ENCODE data around the gene SLC7A9.
"Not testable (repeated sequence)": the region's sequence is repeated elsewhere in the genome, so short reads cannot be mapped to it uniquely, and the experiment has no call there.

Gene SLC7A9

GRCh38 chr19:32862741-32863140, 6.8 kb downstream of the SLC7A9 start:
- no peak for DNase-seq

GRCh38 chr19:32862173-32862572, 7.4 kb downstream of the SLC7A9 start:
- DNase-seq, result no peak

GRCh38 chr19:32861596-32861995, 8.0 kb downstream of the SLC7A9 start:
- no peak for DNase-seq

- DNase-seq, result no peak
Observed at GRCh38 chr19:32859591-32859990, 10.0 kb downstream of the SLC7A9 start.

GRCh38 chr19:32858559-32858958, 11.0 kb downstream of the SLC7A9 start:
- DNase-seq, result no peak

- no peak for DNase-seq
Observed at GRCh38 chr19:32858155-32858554, 11.4 kb downstream of the SLC7A9 start.

- no peak for DNase-seq
Observed at GRCh38 chr19:32857584-32857983, 12.0 kb downstream of the SLC7A9 start.

GRCh38 chr19:32856818-32857217, 12.7 kb downstream of the SLC7A9 start:
- DNase-seq, result not testable (repeated sequence)

- DNase-seq, result no peak
Observed at GRCh38 chr19:32852216-32852615, 17.4 kb downstream of the SLC7A9 start.

GRCh38 chr19:32848035-32848434, 21.5 kb downstream of the SLC7A9 start:
- not testable (repeated sequence) for DNase-seq

GRCh38 chr19:32843716-32844245, 25.8 kb downstream of the SLC7A9 start:
- DNase-seq, result no peak

- DNase-seq, result no peak
Observed at GRCh38 chr19:32842061-32842460, 27.5 kb downstream of the SLC7A9 start.

GRCh38 chr19:32837531-32837930, 32.0 kb downstream of the SLC7A9 start:
- DNase-seq, result no peak

- DNase-seq, result not testable (repeated sequence)
Observed at GRCh38 chr19:32833388-32833787, 36.2 kb downstream of the SLC7A9 start.

GRCh38 chr19:32832825-32833224, 36.7 kb downstream of the SLC7A9 start:
- DNase-seq, result not testable (repeated sequence)

GRCh38 chr19:32832094-32832493, 37.5 kb downstream of the SLC7A9 start:
- not testable (repeated sequence) for DNase-seq

GRCh38 chr19:32831611-32832010, 38.0 kb downstream of the SLC7A9 start:
- DNase-seq, result no peak

- DNase-seq, result no peak
Observed at GRCh38 chr19:32830231-32831014, 39.1 kb downstream of the SLC7A9 start.

- no peak for DNase-seq
Observed at GRCh38 chr19:32829345-32829896, 40.1 kb downstream of the SLC7A9 start.

- peak; percentile 49 for DNase-seq
Observed at GRCh38 chr19:32828643-32829344, 40.8 kb downstream of the SLC7A9 start.

GRCh38 chr19:32828139-32828538, 41.4 kb downstream of the SLC7A9 start:
- no peak for DNase-seq

GRCh38 chr19:32824916-32825608, 44.5 kb downstream of the SLC7A9 start:
- DNase-seq, result peak; percentile 86

- DNase-seq, result no peak
Observed at GRCh38 chr19:32824191-32824751, 45.3 kb downstream of the SLC7A9 start.

All from NCI-H510A treated with DMSO at 0.1 percent for 48 hours (cell line).